AG09319 (cell line): Measurements from ENCODE around the gene RFC2.

Source experiments
- DNase-seq: peaks from one replicate; pipeline ENCODE4 v3.0.0-alpha.2; 2010; ENCODE audit warnings: low read depth; ENCODE audit errors: extremely low read depth
- CTCF ChIP-seq: IDR thresholded peaks from 2 replicates; pipeline ENCODE4 v1.5.1; 2011; ENCODE audit warnings: low read depth, mild to moderate bottlenecking, inconsistent platforms, low read length, moderate library complexity

RFC2 gene

GRCh38 chr7:74222851-74223710 lies 31.1 kb downstream of the RFC2 start:
- no peak for DNase-seq
- TF ChIP-seq CTCF: no peak

GRCh38 chr7:74221713-74222112 lies 32.5 kb downstream of the RFC2 start:
- no peak for DNase-seq
- no peak for TF ChIP-seq CTCF

GRCh38 chr7:74220229-74220628 lies 34.0 kb downstream of the RFC2 start:
- no peak for DNase-seq
- no peak for TF ChIP-seq CTCF

- no peak for TF ChIP-seq CTCF
- no peak for DNase-seq
Measured at GRCh38 chr7:74219416-74219815, 34.8 kb downstream of the RFC2 start.

- no peak for DNase-seq
- no peak for TF ChIP-seq CTCF
Measured at GRCh38 chr7:74218343-74218698, 35.9 kb downstream of the RFC2 start.

GRCh38 chr7:74217455-74218342 lies 36.5 kb downstream of the RFC2 start:
- TF ChIP-seq CTCF: no peak
- DNase-seq: no peak

- no peak for TF ChIP-seq CTCF
Measured at GRCh38 chr7:74216361-74216761, 37.8 kb downstream of the RFC2 start.

More at GRCh38 chr7:74216361-74216761, 37.8 kb downstream of the RFC2 start:
- no peak for DNase-seq
